Ishikawa (cell line): ENCODE results near the gene NDUFC1.

ENCODE experiments used
- CEBPB ChIP-seq: IDR thresholded peaks from 2 replicates; pipeline ENCODE4 v1.6.1; 2012
- CREB1 ChIP-seq: IDR thresholded peaks from 2 replicates; pipeline ENCODE4 v1.6.1; 2012; ENCODE audit warnings: low read depth
- EGR1 ChIP-seq: IDR thresholded peaks from 2 replicates; pipeline ENCODE4 v1.6.1; 2012
- EP300 ChIP-seq: IDR thresholded peaks from 2 replicates; pipeline ENCODE4 v1.6.1; 2012; ENCODE audit warnings: borderline replicate concordance
- FOXM1 ChIP-seq: IDR thresholded peaks from 2 replicates; pipeline ENCODE4 v1.6.1; 2012; ENCODE audit warnings: low read depth, borderline replicate concordance
- NFIC ChIP-seq: IDR thresholded peaks from 2 replicates; pipeline ENCODE4 v1.6.1; 2012
- RAD21 ChIP-seq: IDR thresholded peaks from 2 replicates; pipeline ENCODE4 v1.6.1; 2012; ENCODE audit warnings: low read depth
- REST ChIP-seq: IDR thresholded peaks from 2 replicates; pipeline ENCODE4 v1.6.1; 2012; ENCODE audit warnings: low read depth, mild to moderate bottlenecking
- TAF1 ChIP-seq: IDR thresholded peaks from 2 replicates; pipeline ENCODE4 v1.6.1; 2012; ENCODE audit warnings: low read depth, mild to moderate bottlenecking
- TCF12 ChIP-seq: IDR thresholded peaks from 2 replicates; pipeline ENCODE4 v1.6.1; 2012; ENCODE audit warnings: low read depth
- TEAD4 ChIP-seq: IDR thresholded peaks from 2 replicates; pipeline ENCODE4 v1.6.1; 2012
- YY1 ChIP-seq: IDR thresholded peaks from 2 replicates; pipeline ENCODE4 v1.6.1; 2012; ENCODE audit warnings: low read depth
- ZBTB7A ChIP-seq: IDR thresholded peaks from 2 replicates; pipeline ENCODE4 v1.6.1; 2012; ENCODE audit warnings: low read depth
- TF ChIP-seq, protein P1 (sequence below): IDR thresholded peaks from 2 replicates; pipeline ENCODE4 v1.6.1; 2012
- TF ChIP-seq, protein P2 (sequence below): IDR thresholded peaks from 2 replicates; pipeline ENCODE4 v1.6.1; 2012

The NDUFC1 gene

GRCh38 chr4:139278485-139278884 lies 23.8 kb downstream of the NDUFC1 start:
- TF ChIP-seq CEBPB, result no peak
- no peak for TF ChIP-seq YY1
- no peak for TF ChIP-seq EP300
- TF ChIP-seq, protein P1, sequence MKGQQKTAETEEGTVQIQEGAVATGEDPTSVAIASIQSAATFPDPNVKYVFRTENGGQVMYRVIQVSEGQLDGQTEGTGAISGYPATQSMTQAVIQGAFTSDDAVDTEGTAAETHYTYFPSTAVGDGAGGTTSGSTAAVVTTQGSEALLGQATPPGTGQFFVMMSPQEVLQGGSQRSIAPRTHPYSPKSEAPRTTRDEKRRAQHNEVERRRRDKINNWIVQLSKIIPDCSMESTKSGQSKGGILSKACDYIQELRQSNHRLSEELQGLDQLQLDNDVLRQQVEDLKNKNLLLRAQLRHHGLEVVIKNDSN, result no peak
- TF ChIP-seq, protein P2, sequence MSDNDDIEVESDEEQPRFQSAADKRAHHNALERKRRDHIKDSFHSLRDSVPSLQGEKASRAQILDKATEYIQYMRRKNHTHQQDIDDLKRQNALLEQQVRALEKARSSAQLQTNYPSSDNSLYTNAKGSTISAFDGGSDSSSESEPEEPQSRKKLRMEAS, result no peak
- no peak for TF ChIP-seq CREB1
- no peak for TF ChIP-seq RAD21
- TF ChIP-seq NFIC, result no peak
- TF ChIP-seq ZBTB7A, result no peak
- TF ChIP-seq FOXM1, result no peak
- no peak for TF ChIP-seq EGR1

DNA sequence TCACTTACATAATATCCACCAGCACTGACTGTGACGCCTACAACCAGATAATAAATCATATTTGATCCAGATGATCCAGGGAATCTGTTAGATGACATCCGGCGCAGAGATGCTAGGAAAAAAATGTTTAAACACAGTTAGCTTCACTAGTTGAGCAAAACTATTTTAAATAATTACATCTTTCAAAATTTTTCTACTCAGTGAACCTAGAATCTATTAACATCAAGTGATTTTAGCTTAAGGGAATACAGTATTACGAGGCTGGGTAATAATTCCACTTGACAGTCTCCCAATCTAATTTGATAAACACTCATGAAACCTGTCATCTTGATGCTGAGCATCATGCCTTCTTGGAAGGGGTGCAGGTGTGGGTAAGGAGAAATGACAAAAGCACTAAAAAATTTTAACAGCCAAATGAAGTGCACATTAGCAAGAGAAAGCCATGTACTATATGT lies 27.0 kb downstream of the NDUFC1 start:
- TF ChIP-seq, protein P1, result no peak
- TF ChIP-seq CREB1 (no peak), ZBTB7A (no peak), TAF1 (no peak), RAD21 (no peak), YY1 (no peak), TCF12 (no peak), NFIC (no peak), EGR1 (no peak), REST (no peak), FOXM1 (no peak), TEAD4 (no peak), CEBPB (no peak), EP300 (no peak)
- TF ChIP-seq, protein P2, result no peak

- no peak for TF ChIP-seq ZBTB7A
- no peak for TF ChIP-seq FOXM1
- TF ChIP-seq CREB1, result no peak
- no peak for TF ChIP-seq TAF1
- TF ChIP-seq, protein P2, result no peak
- TF ChIP-seq CEBPB, result no peak
- TF ChIP-seq, protein P1, result no peak
- TF ChIP-seq NFIC, result no peak
- TF ChIP-seq TCF12, result no peak
- no peak for TF ChIP-seq TEAD4
- TF ChIP-seq RAD21, result no peak
- TF ChIP-seq REST, result no peak
- TF ChIP-seq YY1, result no peak
- no peak for TF ChIP-seq EGR1
- no peak for TF ChIP-seq EP300
Measured at GRCh38 chr4:139274790-139275189, 27.5 kb downstream of the NDUFC1 start.

GRCh38 chr4:139273835-139274234 lies 28.4 kb downstream of the NDUFC1 start:
- TF ChIP-seq CREB1 (no peak), REST (no peak), RAD21 (no peak), TCF12 (no peak)
